Common myeloid progenitor, CD34-positive (primary cell): ENCODE results near the gene IGFLR1. TPM values are rescaled to one million over a fixed set of nuclear protein-coding genes. Genes with fewer than 3 reads are reported as not detected.

ENCODE experiments used
- CTCF ChIA-PET: fragments of 350-600 bp; sonication (Branson Sonifier 250); formaldehyde crosslinking; loops from one replicate; lab custom pipeline; 2021; ENCODE audit warnings: antibody characterized with exemption; lab: Charles Lee
- POLR2A ChIA-PET: fragments of 350-600 bp; sonication (Branson Sonifier 250); formaldehyde crosslinking; loops from one replicate; lab custom pipeline; 2021; ENCODE audit warnings: antibody characterized with exemption; lab: Charles Lee
- DNase-seq, 3 donors: peaks; one replicate each; pipeline versions ENCODE4 v3.0.0 to v3.0.0-alpha.2; 2013
- H3K27ac ChIP-seq, 2 experiments: 1 replicate in 1 of 2; 2 replicates in 1 of 2; pipeline ENCODE4 v1.7.0; 2013; ENCODE audit warnings: inconsistent platforms in 2 of 2, low read length in 2 of 2, mild to moderate bottlenecking in 2 of 2, low read depth in 1 of 2, moderate library complexity in 1 of 2; ENCODE audit not compliant: severe bottlenecking in 2 of 2, insufficient read depth in 1 of 2, poor library complexity in 1 of 2
- H3K27me3 ChIP-seq, 5 experiments: replicated peaks in 2 of 5; 1 replicate in 3 of 5; 2 replicates in 2 of 5; pipeline versions ENCODE4 v1.6.1 to v1.7.0; 2013; ENCODE audit warnings: low read length in 4 of 5, mild to moderate bottlenecking in 2 of 5, moderate library complexity in 2 of 5, inconsistent platforms in 1 of 5; ENCODE audit not compliant: insufficient read depth in 5 of 5, control insufficient read depth in 4 of 5
- H3K36me3 ChIP-seq, 4 experiments: 1 replicate in 2 of 4; 2 replicates in 2 of 4; pipeline versions ENCODE4 v1.6.1 to v1.7.0; 2013; ENCODE audit warnings: low read length in 3 of 4, control low read depth in 1 of 4, mild to moderate bottlenecking in 1 of 4; ENCODE audit not compliant: control insufficient read depth in 4 of 4, insufficient read depth in 4 of 4
- H3K4me1 ChIP-seq, 4 experiments: 1 replicate in 3 of 4; 2 replicates in 1 of 4; pipeline versions ENCODE4 v1.6.1 to v1.7.1; 2013; ENCODE audit warnings: low read length in 3 of 4, mild to moderate bottlenecking in 3 of 4, control low read depth in 1 of 4, inconsistent platforms in 1 of 4, moderate library complexity in 1 of 4; ENCODE audit not compliant: control insufficient read depth in 4 of 4, insufficient read depth in 4 of 4; ENCODE audit errors: control extremely low read depth in 1 of 4
- H3K4me3 ChIP-seq, 7 experiments: 1 replicate in 4 of 7; 2 replicates in 3 of 7; pipeline versions ENCODE4 v1.5.1 to v1.7.0; 2013; ENCODE audit warnings: mild to moderate bottlenecking in 7 of 7, low read length in 6 of 7, moderate library complexity in 6 of 7, inconsistent platforms in 2 of 7, low read depth in 2 of 7, control low read depth in 1 of 7; ENCODE audit not compliant: insufficient read depth in 4 of 7, control insufficient read depth in 1 of 7; ENCODE audit errors: extremely low read depth in 1 of 7
- H3K9me3 ChIP-seq, 5 experiments: 1 replicate in 4 of 5; 2 replicates in 1 of 5; pipeline versions ENCODE4 v1.6.1 to v1.7.1; 2013; ENCODE audit warnings: low read length in 4 of 5, mild to moderate bottlenecking in 2 of 5, inconsistent platforms in 1 of 5, low read depth in 1 of 5, moderate library complexity in 1 of 5; ENCODE audit not compliant: control insufficient read depth in 4 of 5, insufficient read depth in 2 of 5; ENCODE audit errors: control extremely low read depth in 1 of 5
- WGBS: methylation state at CpG from one replicate; pipeline ENCODE4 v1.1.5; 2013; ENCODE audit not compliant: insufficient coverage; 5-methylcytosine and 5-hydroxymethylcytosine counted together
- polyA plus RNA-seq: library from polyadenylated mRNA; unstranded; fragments of 120-200 nt; gene quantifications from one replicate; pipeline ENCODE4 v1.2.1, GENCODE V29; 2013

The IGFLR1 gene
- 19.8 TPM for polyA plus RNA-seq

GRCh38 chr19:35742121-35742724 is at the start of gene IGFLR1:
Gene IGFLR1, minus strand, starts transcription at chr19:35742452. Its CDS starts 1,272 bp downstream, at chr19:35741180.
- Histone ChIP-seq H3K36me3 (peaks cover 0 to 24% (median 12%) of the 10 kb centered on the region in 4 experiments), H3K4me1 (peaks cover 8 to 63% (median 55%) of the 10 kb centered on the region in 4 experiments), H3K27me3 (no peaks in the 10 kb centered on the region), H3K27ac (peak within 1 kb of the TSS; percentile 50 to 72), H3K4me3 (peak within 1 kb of the TSS; percentile 17 to 90 (median 66)), H3K9me3 (no peaks in the 10 kb centered on the region)
- POLR2A ChIA-PET, result interaction anchor here (0.6 kb wide), 1 partner anchor 207 kb away, joined by 5 read pairs; no protein-coding TSS in a partner anchor
- CTCF ChIA-PET, result interaction anchor here (2.6 kb wide), 1 partner anchor 21 kb away, joined by 6 read pairs; no protein-coding TSS in a partner anchor
- DNase-seq, result peak; percentile 82 to 94 (median 93)
- WGBS, result 5% methylated on average over 7 of the region's 9 CpGs

- Histone ChIP-seq H3K27me3 (peaks cover 2 to 15% (median 8%) of the 10 kb centered on the region in 5 experiments), H3K27ac (no peak overlapping the region), H3K9me3 (no peaks in the 10 kb centered on the region), H3K4me3 (no peak overlapping the region), H3K36me3 (peaks cover 0 to 5% (median 0%) of the 10 kb centered on the region in 4 experiments), H3K4me1 (no peaks in the 10 kb centered on the region)
- CTCF ChIA-PET, result no interaction called here
- 100% methylated on average over 7 of the region's 9 CpGs for WGBS
- no peak for DNase-seq
- POLR2A ChIA-PET, result no interaction called here
These were observed 49.6 kb upstream of the IGFLR1 start for GRCh38 chr19:35791814-35792279.

- no peaks in the 10 kb centered on the region for H3K9me3 ChIP-seq
- H3K4me1 ChIP-seq, result no peaks in the 10 kb centered on the region
- H3K36me3 ChIP-seq, result peaks cover 0 to 9% (median 0%) of the 10 kb centered on the region in 4 experiments
- peak in 2 of 3 donors; percentile 14 to 16 for DNase-seq
- peaks cover 0 to 9% (median 3%) of the 10 kb centered on the region in 5 experiments for H3K27me3 ChIP-seq
- ChIA-PET POLR2A (interaction anchor here (0.6 kb wide), 1 partner anchor 13 kb away, joined by 3 read pairs; no protein-coding TSS in a partner anchor), CTCF (no interaction called here)
- no peak overlapping the region for H3K27ac ChIP-seq
- WGBS, result 93% methylated on average over 18 of the region's 20 CpGs
- H3K4me3 ChIP-seq, result no peak overlapping the region
These were observed 48.9 kb upstream of the IGFLR1 start for GRCh38 chr19:35790981-35791813.

- H3K4me3 ChIP-seq, result no peak overlapping the region
- CTCF ChIA-PET, result interaction anchor here (0.6 to 1.2 kb wide), 2 partner anchors 30 to 122 kb away, joined by 3 to 4 read pairs; no protein-coding TSS in a partner anchor
- no peaks in the 10 kb centered on the region for H3K4me1 ChIP-seq
- no peaks in the 10 kb centered on the region for H3K9me3 ChIP-seq
- no peak overlapping the region for H3K27ac ChIP-seq
- 93% methylated on average over 15 of the region's 19 CpGs for WGBS
- H3K27me3 ChIP-seq, result no peaks in the 10 kb centered on the region
- no peak for DNase-seq
- H3K36me3 ChIP-seq, result peaks cover 0 to 18% (median 5%) of the 10 kb centered on the region in 4 experiments
- POLR2A ChIA-PET, result no interaction called here
These were observed 48.0 kb upstream of the IGFLR1 start for GRCh38 chr19:35789978-35790944.

GRCh38 chr19:35789195-35789977 is 47.1 kb upstream of the IGFLR1 start:
- H3K36me3 ChIP-seq, result peaks cover 0 to 23% (median 5%) of the 10 kb centered on the region in 4 experiments
- H3K27me3 ChIP-seq, result no peaks in the 10 kb centered on the region
- no peaks in the 10 kb centered on the region for H3K4me1 ChIP-seq
- no peaks in the 10 kb centered on the region for H3K9me3 ChIP-seq
- no peak for DNase-seq
- H3K27ac ChIP-seq, result no peak overlapping the region
- POLR2A ChIA-PET, result no interaction called here
- no peak overlapping the region for H3K4me3 ChIP-seq
- CTCF ChIA-PET, result interaction anchor here (0.6 to 1.3 kb wide), 3 partner anchors 11 to 123 kb away, joined by 3 to 4 read pairs (median 3); no protein-coding TSS in a partner anchor
- WGBS, result 89% methylated on average over 8 of the region's 11 CpGs
